ENCODE measurements around the gene DNMT1. TPM values are rescaled to one million over a fixed set of nuclear protein-coding genes. Genes with fewer than 3 reads are reported as not detected.

Gene DNMT1
- total RNA-seq, 1 experiment from 2014 or later = 227 TPM

- Histone ChIP-seq H3K4ac (ENCODE audit: low read depth, low read length) (no peak overlapping the region), H3K9ac (ENCODE audit: extremely low read depth, insufficient read length, low read length) (no peak overlapping the region), H3K18ac (ENCODE audit: insufficient read length, low read depth, low read length) (no peak overlapping the region), H3K27me3 (ENCODE audit: insufficient read depth, low read length) (no peaks in the 10 kb centered on the region), H3K56ac (ENCODE audit: insufficient read length, low read depth, low read length) (no peak overlapping the region), H3K9me3 (ENCODE audit: control insufficient read depth, low read depth, low read length) (no peaks in the 10 kb centered on the region), H2BK12ac (ENCODE audit: insufficient read length, low read depth, low read length) (no peak overlapping the region), H4K5ac (ENCODE audit: insufficient read length, low read depth, low read length) (no peak overlapping the region), H3K4me1 (ENCODE audit: insufficient read depth, low read length) (no peaks in the 10 kb centered on the region), H3T11ph (ENCODE audit: low read length) (no peak overlapping the region), H2BK20ac (ENCODE audit: low read depth, low read length, poor library complexity, severe bottlenecking) (no peak overlapping the region), H3K4me2 (ENCODE audit: insufficient read depth, insufficient read length, low read length) (no peak overlapping the region), H3K27ac (ENCODE audit: insufficient read length, low read depth, low read length) (no peak overlapping the region), H3K14ac (ENCODE audit: insufficient read depth, low read length) (no peak overlapping the region), H3K79me2 (ENCODE audit: insufficient read depth, low read length) (no peaks in the 10 kb centered on the region), H4K20me1 (ENCODE audit: control insufficient read depth, insufficient read depth, insufficient read length) (no peaks in the 10 kb centered on the region), H4K91ac (ENCODE audit: insufficient read length, low read depth, low read length) (no peak overlapping the region), H2AFZ (ENCODE audit: low read length) (no peak overlapping the region), H3K79me1 (ENCODE audit: insufficient read depth, low read depth, low read length, poor library complexity, severe bottlenecking) (no peaks in the 10 kb centered on the region), H2BK120ac (ENCODE audit: low read depth, low read length, poor library complexity, severe bottlenecking) (no peak overlapping the region), H3K23me2 (ENCODE audit: insufficient read length, low read depth, low read length, poor library complexity, severe bottlenecking) (no peaks in the 10 kb centered on the region), H2AK5ac (ENCODE audit: insufficient read length, low read length) (no peak overlapping the region), H4K8ac (replicated peaks; ENCODE audit: insufficient read length, low read depth, low read length) (no peak overlapping the region), H3K23ac (ENCODE audit: insufficient read length, low read depth, low read length) (no peak overlapping the region), H2BK15ac (ENCODE audit: low read depth, low read length) (no peak overlapping the region), H2BK5ac (ENCODE audit: insufficient read length, low read length) (no peak overlapping the region)
- H3K27me3 Mint-ChIP-seq (ENCODE audit: low read depth) = no peaks in the 10 kb centered on the region
- H3K4me1 Mint-ChIP-seq = no peaks in the 10 kb centered on the region
- no peaks in the 10 kb centered on the region for H3K9me3 Mint-ChIP-seq
- H3K27ac Mint-ChIP-seq = no peak overlapping the region
- H3K36me3 Mint-ChIP-seq (ENCODE audit: insufficient read depth in 1 of 3, low read depth in 3 of 3) = peaks cover 25 to 90% (median 60%) of the 10 kb centered on the region in 3 experiments; a peak in 6 of 7 replicates
- WGBS (ENCODE audit: extremely low coverage, insufficient read length, low lambda C conversion rate) = no CpG with 5 or more reads among the region's 39 CpGs
- DNase-seq = no peak
- H3K4me3 Mint-ChIP-seq = no peak overlapping the region
- no peak for TF ChIP-seq CTCF (conservative IDR thresholded peaks at IDR 0.05)
Measured at GRCh38 chr19:10135551-10136334, 59.0 kb downstream of the DNMT1 start.

Measured in H9 (cell line).